HEK293T (cell line): ENCODE results near the gene AK5.

Source experiments
- ELF4 ChIP-seq: fragments of 450-650 bp; IDR thresholded peaks from 2 replicates; pipeline ENCODE4 v1.6.1; 2017; ENCODE audit warnings: antibody characterized with exemption
- FOXA1 ChIP-seq: fragments of 450-650 bp; IDR thresholded peaks from 2 replicates; pipeline ENCODE4 v1.6.1; 2016; ENCODE audit warnings: mild to moderate bottlenecking
- PKNOX1 ChIP-seq: fragments of 450-650 bp; IDR thresholded peaks from 2 replicates; pipeline ENCODE4 v1.6.1; 2016
- SP1 ChIP-seq: fragments of 450-650 bp; IDR thresholded peaks from 2 replicates; pipeline ENCODE4 v1.6.1; 2017

GRCh38 chr1:77276941-77277340 is 4.9 kb upstream of the AK5 start:
- TF ChIP-seq SP1 (no peak), ELF4 (no peak), FOXA1 (no peak), PKNOX1 (no peak)
